C4-2B (cell line): ENCODE results near the gene MYLK4.

Experiments
- ZFX ChIP-seq: fragments of 450-650 bp; IDR thresholded peaks from 2 replicates; pipeline ENCODE4 v1.6.1; 2017
- TF ChIP-seq, protein P1 (sequence below): fragments of 450-650 bp; conservative IDR thresholded peaks from 2 replicates; pipeline ENCODE4 v1.5.1; 2017; ENCODE audit warnings: mild to moderate bottlenecking

DNA sequence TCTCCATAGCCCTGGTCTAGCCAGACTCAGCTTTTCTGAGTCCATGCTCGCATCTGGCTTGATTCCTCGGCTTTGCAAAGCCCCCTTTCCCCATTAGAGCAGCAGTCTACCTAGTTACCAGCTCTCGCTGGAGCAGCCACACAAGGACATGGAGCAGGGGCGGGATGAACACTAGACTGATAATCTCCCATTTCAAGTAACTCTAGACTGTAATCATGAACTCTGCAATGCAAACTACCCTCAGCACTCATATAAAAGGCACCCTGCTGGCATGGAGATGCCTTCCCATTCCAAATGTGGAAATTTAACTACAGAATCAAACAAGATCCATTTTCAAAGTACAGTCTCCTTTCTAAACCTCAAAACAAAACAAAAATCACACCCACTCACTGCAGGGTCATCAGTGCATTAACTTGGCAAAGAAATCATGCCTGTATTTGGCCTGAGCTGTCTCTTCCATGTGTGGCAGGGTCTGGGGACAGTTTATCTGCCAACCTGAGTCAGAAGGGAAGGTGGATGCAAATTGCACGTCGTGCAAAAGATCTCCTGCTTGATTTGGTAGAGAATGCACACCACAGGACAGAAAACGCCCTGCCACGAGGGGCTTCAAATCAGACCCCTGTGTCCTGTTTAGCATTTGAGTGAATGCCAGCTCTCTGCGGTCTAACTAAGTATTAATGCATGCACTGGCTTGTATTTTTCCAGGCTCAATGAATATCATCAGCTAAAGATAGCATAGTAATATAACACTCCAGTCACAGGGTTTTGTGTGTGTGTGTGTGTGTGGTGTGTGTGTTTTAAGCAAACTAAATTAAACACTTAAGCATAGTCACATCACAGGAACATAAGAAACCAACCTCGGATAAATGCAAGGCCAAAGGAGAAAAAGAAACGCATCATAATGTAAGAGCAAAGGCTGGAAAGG is 85.3 kb downstream of the MYLK4 start:
- TF ChIP-seq, protein P1, sequence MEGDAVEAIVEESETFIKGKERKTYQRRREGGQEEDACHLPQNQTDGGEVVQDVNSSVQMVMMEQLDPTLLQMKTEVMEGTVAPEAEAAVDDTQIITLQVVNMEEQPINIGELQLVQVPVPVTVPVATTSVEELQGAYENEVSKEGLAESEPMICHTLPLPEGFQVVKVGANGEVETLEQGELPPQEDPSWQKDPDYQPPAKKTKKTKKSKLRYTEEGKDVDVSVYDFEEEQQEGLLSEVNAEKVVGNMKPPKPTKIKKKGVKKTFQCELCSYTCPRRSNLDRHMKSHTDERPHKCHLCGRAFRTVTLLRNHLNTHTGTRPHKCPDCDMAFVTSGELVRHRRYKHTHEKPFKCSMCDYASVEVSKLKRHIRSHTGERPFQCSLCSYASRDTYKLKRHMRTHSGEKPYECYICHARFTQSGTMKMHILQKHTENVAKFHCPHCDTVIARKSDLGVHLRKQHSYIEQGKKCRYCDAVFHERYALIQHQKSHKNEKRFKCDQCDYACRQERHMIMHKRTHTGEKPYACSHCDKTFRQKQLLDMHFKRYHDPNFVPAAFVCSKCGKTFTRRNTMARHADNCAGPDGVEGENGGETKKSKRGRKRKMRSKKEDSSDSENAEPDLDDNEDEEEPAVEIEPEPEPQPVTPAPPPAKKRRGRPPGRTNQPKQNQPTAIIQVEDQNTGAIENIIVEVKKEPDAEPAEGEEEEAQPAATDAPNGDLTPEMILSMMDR: no peak
- TF ChIP-seq ZFX: no peak
